ENCODE data around the gene MTG2. TPM values are rescaled to one million over a fixed set of nuclear protein-coding genes. Genes with fewer than 3 reads are reported as not detected.
A peak's percentile ranks its signal among the peaks of the same experiment; 100 is the strongest.

MTG2 gene
- total and polyA plus RNA-seq, 2 of the 13 experiments (the other 11 are each of a cell fraction or from before 2014, with no cell fraction given): 20.4 to 37.8 TPM

DNA sequence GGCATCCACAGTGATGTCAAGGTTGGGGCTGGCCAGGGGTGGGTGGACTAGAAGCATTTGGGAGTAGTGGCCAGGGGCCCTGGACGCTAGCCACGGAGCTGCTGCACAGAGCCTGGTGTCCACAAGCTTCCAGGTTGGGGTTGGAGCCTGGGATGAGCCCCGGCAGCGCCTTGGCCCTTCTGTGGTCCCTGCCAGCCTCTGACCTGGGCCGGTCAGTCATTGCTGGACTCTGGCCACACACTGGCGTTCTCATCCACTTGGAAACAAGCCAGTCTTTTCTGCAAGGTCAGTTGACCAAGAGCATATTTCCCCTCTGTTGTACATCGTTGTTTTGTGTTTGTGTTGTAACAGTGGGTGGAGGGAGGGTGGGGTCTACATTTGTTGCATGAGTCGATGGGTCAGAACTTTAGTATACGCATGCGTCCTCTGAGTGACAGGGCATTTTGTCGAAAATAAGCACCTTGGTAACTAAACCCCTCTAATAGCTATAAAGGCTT, 48.0 kb upstream of the MTG2 start (continued):
- TF ChIP-seq, protein P1, sequence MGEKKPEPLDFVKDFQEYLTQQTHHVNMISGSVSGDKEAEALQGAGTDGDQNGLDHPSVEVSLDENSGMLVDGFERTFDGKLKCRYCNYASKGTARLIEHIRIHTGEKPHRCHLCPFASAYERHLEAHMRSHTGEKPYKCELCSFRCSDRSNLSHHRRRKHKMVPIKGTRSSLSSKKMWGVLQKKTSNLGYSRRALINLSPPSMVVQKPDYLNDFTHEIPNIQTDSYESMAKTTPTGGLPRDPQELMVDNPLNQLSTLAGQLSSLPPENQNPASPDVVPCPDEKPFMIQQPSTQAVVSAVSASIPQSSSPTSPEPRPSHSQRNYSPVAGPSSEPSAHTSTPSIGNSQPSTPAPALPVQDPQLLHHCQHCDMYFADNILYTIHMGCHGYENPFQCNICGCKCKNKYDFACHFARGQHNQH (CRISPR knock-in tag; IDR thresholded peaks at IDR 0.05): peak; percentile 51; the same call in 1 of the 2 replicates
- TF ChIP-seq, protein P2, sequence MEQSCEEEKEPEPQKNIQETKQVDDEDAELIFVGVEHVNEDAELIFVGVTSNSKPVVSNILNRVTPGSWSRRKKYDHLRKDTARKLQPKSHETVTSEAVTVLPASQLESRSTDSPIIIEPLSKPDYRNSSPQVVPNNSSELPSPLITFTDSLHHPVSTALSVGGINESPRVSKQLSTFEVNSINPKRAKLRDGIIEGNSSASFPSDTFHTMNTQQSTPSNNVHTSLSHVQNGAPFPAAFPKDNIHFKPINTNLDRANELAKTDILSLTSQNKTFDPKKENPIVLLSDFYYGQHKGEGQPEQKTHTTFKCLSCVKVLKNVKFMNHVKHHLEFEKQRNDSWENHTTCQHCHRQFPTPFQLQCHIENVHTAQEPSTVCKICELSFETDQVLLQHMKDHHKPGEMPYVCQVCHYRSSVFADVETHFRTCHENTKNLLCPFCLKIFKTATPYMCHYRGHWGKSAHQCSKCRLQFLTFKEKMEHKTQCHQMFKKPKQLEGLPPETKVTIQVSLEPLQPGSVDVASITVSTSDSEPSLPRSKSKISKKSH (CRISPR knock-in tag; IDR thresholded peaks at IDR 0.05; ENCODE audit: borderline replicate concordance): peak; percentile 83; the same call in 1 of the 2 replicates
- TF ChIP-seq, protein P3, sequence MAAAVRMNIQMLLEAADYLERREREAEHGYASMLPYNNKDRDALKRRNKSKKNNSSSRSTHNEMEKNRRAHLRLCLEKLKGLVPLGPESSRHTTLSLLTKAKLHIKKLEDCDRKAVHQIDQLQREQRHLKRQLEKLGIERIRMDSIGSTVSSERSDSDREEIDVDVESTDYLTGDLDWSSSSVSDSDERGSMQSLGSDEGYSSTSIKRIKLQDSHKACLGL (CRISPR knock-in tag; IDR thresholded peaks at IDR 0.05): no peak
- TF ChIP-seq, protein P4, sequence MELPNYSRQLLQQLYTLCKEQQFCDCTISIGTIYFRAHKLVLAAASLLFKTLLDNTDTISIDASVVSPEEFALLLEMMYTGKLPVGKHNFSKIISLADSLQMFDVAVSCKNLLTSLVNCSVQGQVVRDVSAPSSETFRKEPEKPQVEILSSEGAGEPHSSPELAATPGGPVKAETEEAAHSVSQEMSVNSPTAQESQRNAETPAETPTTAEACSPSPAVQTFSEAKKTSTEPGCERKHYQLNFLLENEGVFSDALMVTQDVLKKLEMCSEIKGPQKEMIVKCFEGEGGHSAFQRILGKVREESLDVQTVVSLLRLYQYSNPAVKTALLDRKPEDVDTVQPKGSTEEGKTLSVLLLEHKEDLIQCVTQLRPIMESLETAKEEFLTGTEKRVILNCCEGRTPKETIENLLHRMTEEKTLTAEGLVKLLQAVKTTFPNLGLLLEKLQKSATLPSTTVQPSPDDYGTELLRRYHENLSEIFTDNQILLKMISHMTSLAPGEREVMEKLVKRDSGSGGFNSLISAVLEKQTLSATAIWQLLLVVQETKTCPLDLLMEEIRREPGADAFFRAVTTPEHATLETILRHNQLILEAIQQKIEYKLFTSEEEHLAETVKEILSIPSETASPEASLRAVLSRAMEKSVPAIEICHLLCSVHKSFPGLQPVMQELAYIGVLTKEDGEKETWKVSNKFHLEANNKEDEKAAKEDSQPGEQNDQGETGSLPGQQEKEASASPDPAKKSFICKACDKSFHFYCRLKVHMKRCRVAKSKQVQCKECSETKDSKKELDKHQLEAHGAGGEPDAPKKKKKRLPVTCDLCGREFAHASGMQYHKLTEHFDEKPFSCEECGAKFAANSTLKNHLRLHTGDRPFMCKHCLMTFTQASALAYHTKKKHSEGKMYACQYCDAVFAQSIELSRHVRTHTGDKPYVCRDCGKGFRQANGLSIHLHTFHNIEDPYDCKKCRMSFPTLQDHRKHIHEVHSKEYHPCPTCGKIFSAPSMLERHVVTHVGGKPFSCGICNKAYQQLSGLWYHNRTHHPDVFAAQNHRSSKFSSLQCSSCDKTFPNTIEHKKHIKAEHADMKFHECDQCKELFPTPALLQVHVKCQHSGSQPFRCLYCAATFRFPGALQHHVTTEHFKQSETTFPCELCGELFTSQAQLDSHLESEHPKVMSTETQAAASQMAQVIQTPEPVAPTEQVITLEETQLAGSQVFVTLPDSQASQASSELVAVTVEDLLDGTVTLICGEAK (IDR thresholded peaks at IDR 0.05): no peak
- TF ChIP-seq, protein P4 (CRISPR knock-in tag; IDR thresholded peaks at IDR 0.05): no peak
- TF ChIP-seq KMT2A (CRISPR knock-in tag; IDR thresholded peaks at IDR 0.05): 0 out of 2 replicates have a peak, but pooled peaks have one; percentile 39
- TF ChIP-seq ZNF607 (CRISPR knock-in tag; IDR thresholded peaks at IDR 0.05; ENCODE audit: borderline replicate concordance): peak; percentile 37; the same call in 1 of the 2 replicates
- TF ChIP-seq, protein P5, sequence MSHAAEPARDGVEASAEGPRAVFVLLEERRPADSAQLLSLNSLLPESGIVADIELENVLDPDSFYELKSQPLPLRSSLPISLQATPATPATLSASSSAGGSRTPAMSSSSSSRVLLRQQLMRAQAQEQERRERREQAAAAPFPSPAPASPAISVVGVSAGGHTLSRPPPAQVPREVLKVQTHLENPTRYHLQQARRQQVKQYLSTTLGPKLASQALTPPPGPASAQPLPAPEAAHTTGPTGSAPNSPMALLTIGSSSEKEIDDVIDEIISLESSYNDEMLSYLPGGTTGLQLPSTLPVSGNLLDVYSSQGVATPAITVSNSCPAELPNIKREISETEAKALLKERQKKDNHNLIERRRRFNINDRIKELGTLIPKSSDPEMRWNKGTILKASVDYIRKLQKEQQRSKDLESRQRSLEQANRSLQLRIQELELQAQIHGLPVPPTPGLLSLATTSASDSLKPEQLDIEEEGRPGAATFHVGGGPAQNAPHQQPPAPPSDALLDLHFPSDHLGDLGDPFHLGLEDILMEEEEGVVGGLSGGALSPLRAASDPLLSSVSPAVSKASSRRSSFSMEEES (CRISPR knock-in tag; IDR thresholded peaks at IDR 0.05): peak; percentile 57; the same call in 1 of the 2 replicates
- TF ChIP-seq, protein P6, sequence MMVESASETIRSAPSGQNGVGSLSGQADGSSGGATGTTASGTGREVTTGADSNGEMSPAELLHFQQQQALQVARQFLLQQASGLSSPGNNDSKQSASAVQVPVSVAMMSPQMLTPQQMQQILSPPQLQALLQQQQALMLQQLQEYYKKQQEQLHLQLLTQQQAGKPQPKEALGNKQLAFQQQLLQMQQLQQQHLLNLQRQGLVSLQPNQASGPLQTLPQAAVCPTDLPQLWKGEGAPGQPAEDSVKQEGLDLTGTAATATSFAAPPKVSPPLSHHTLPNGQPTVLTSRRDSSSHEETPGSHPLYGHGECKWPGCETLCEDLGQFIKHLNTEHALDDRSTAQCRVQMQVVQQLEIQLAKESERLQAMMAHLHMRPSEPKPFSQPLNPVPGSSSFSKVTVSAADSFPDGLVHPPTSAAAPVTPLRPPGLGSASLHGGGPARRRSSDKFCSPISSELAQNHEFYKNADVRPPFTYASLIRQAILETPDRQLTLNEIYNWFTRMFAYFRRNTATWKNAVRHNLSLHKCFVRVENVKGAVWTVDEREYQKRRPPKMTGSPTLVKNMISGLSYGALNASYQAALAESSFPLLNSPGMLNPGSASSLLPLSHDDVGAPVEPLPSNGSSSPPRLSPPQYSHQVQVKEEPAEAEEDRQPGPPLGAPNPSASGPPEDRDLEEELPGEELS (CRISPR knock-in tag; IDR thresholded peaks at IDR 0.05): peak; percentile 86
- 0 out of 2 replicates have a peak, but pooled peaks have one; percentile 62 for TF ChIP-seq ATF7-NPFF (CRISPR knock-in tag; IDR thresholded peaks at IDR 0.05; ENCODE audit: low read depth)
- TF ChIP-seq, protein P7, sequence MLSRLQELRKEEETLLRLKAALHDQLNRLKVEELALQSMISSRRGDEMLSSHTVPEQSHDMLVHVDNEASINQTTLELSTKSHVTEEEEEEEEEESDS (CRISPR knock-in tag; IDR thresholded peaks at IDR 0.05; ENCODE audit: borderline replicate concordance): no peak
- TF ChIP-seq ARNTL (CRISPR knock-in tag; IDR thresholded peaks at IDR 0.05): peak; percentile 73; the same call in 1 of the 2 replicates

Data from HepG2 (cell line).